Measurements from ENCODE around the gene FOXP1.

The FOXP1 gene

GRCh38 chr3:71195492-71195891 is 388.0 kb downstream of the FOXP1 start:
- DNase-seq = no peak

- DNase-seq = no peak
These were observed 388.7 kb downstream of the FOXP1 start for GRCh38 chr3:71194785-71195184.

GRCh38 chr3:71191031-71191482 is 392.5 kb downstream of the FOXP1 start:
- DNase-seq = no peak

- DNase-seq = no peak
These were observed 394.0 kb downstream of the FOXP1 start for GRCh38 chr3:71189480-71189879.

GRCh38 chr3:71187715-71188114 is 395.8 kb downstream of the FOXP1 start:
- no peak for DNase-seq

GRCh38 chr3:71186801-71187200 is 396.7 kb downstream of the FOXP1 start:
- DNase-seq = no peak

- no peak for DNase-seq
These were observed 397.6 kb downstream of the FOXP1 start for GRCh38 chr3:71185733-71186455.

- DNase-seq = no peak
These were observed 399.3 kb downstream of the FOXP1 start for GRCh38 chr3:71184252-71184651.

- no peak for DNase-seq
These were observed 400.0 kb downstream of the FOXP1 start for GRCh38 chr3:71183549-71183948.

GRCh38 chr3:71180524-71180923 is 403.0 kb downstream of the FOXP1 start:
- DNase-seq = no peak

- DNase-seq = no peak
These were observed 406.2 kb downstream of the FOXP1 start for GRCh38 chr3:71177375-71177774.

- no peak for DNase-seq
These were observed 407.2 kb downstream of the FOXP1 start for GRCh38 chr3:71176366-71176765.

GRCh38 chr3:71175691-71176365 is 407.7 kb downstream of the FOXP1 start:
- DNase-seq = no peak

- DNase-seq = no peak
These were observed 410.6 kb downstream of the FOXP1 start for GRCh38 chr3:71172951-71173350.

GRCh38 chr3:71172189-71172588 is 411.3 kb downstream of the FOXP1 start:
- no peak for DNase-seq

- no peak for DNase-seq
These were observed 412.3 kb downstream of the FOXP1 start for GRCh38 chr3:71171247-71171646.

- DNase-seq = no peak
These were observed 414.6 kb downstream of the FOXP1 start for GRCh38 chr3:71168880-71169411.

GRCh38 chr3:71168121-71168721 is 415.3 kb downstream of the FOXP1 start:
- no peak for DNase-seq

- no peak for DNase-seq
These were observed 416.9 kb downstream of the FOXP1 start for GRCh38 chr3:71166339-71167240.

- no peak for DNase-seq
These were observed 418.6 kb downstream of the FOXP1 start for GRCh38 chr3:71164881-71165280.

- DNase-seq = no peak
These were observed 420.2 kb downstream of the FOXP1 start for GRCh38 chr3:71163198-71163918.

GRCh38 chr3:71162221-71162620 is 421.3 kb downstream of the FOXP1 start:
- no peak for DNase-seq

All from effector CD8-positive, alpha-beta T cell (primary cell).